NCI-H1694 treated with DMSO at 0.1 percent for 48 hours (cell line): ENCODE data around the gene TSC22D2.

Experiments used
- DNase-seq: peaks from one replicate; lab custom pipeline; 2025; lab: John Stamatoyannopoulos, UW

TSC22D2 gene

DNA sequence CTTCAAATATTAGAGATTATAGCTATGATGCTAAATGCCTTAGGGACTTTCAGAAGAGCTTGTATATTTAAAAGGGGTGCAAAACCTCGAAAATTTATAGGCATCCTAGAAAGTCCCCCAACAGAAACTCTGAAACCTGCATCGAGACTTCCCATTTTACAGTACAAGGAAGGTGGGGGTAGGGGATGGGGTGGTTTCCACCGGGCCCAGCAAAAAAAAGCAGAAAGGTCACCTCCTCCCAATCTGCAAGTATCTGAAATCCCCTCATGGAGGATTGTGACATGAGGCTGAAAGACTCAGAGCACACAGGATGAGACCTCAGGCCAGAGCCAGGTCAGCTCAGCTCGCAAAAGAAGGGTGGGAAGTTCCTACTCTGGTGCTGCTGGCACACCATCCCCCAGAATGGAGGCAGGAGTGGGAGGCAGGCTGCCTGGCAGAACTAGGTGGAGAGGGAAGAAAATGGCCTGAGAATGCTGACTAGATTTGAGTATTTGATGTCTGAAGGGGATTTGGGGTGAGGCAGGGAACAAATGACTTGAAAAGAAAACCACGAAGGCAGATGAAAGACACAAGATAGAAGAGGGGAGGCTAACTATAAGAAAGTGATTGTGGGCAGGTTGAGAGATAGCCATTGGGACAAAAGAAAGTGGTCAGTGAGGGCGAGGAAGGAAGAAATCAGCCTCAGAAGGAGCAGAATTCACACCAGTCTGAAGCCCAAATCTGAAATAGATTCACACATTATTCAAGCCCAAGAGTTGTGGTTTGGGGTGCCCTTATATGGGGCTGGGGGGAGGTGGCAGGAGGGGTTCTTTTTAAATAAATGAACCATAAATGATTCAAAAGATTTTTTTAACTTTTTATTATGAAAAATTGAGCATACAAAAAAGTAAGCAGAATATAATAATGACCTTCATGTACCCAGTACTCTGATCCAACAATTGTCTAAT lies 22.5 kb upstream of the TSC22D2 start:
- no peak for DNase-seq

DNA sequence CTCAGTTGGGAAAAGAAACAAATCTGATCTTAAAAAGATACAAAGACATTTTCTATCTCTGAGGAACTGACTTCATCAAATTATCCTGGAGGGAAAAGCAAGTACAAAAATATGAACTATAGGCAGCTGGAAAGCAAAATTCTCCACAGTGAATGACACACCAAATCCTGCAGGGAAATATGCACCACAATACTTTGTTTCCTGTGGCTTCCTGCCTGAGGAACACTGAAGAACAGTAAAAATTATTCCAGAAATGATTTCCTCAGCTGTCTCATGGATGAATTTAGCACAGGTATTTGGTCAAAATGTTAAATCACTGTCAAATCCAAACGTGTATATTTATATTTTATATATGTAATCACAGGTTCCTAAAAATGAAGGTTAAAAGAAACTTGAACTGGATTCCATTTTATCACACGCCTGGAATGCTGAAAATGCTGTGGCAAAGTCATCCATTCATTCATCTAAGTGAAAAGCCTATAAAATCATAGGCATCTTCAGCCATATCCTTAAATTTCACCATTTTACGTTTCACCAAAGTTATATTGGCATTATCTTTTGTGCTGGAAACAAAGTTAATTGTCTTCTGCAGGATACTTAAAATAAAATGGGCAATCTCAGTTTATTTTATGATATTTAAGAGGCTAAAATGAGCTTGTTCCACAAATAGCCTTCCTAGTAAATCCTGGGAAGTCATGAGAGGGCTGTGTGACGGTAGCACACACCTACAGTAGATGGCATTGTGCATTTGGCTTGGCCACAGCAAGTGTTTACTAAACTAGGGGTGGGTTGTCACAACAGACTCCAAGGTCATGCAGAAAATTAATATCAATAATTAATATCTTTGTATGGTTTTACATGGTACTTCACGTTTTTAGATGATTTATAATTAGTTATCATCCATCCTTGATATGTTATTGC lies 19.3 kb upstream of the TSC22D2 start:
- no peak for DNase-seq

DNA sequence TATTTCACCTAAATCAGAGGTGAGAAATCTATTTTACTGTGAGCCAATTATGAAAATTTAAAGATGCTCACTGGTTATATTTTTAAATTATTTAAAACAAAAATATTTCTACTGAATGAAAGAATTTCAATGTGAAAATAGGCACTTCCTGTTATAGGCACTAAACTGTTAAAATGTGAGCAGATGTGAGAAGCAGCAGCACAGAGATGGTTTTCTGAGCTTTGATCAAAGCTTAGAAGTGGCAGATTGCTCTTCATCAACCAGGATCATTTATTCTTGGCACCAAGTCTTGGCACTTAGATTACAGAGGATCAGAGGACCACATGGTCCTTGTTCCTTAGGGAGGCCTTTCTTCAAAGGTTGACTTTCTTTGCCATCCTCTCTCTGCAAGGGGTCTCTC lies 18.0 kb upstream of the TSC22D2 start:
- DNase-seq = peak; percentile 18

DNA sequence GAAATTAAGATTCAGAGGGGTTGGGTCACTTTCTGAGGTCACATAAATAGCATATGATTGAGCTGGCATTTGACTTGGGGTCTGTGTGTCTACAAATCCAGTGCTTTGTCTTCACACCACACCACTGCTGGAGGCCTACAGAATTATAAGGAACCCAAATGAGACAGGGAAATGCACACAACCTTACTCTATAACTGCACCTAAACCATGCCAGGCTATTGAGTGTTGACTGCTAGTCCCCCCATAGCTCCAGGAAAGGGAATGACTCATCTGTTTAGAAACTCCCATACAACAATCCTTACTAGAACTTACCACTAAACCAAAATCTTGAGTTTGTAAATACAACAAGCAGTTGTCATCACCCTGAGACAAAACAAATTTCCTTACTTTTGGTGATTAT lies 16.9 kb upstream of the TSC22D2 start:
- no peak for DNase-seq

DNA sequence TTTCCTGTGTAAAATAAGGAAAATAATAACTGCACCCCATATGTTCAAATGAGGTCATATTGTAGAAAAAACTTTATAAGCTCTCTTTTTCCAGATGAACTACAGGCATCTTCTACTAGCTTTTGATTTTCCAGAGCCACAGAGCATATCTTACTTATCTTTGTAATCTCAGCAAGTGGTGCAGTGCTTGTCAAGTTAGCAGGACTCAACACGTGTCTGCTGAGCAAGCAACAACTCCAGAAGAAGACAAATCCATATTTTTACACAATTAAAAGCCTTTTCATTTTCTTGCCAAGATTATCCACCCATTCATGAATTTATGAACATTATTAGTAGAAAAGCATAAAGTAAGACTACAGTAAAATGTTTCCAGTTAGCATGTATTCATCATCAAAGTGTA lies 14.4 kb upstream of the TSC22D2 start:
- DNase-seq = no peak

DNA sequence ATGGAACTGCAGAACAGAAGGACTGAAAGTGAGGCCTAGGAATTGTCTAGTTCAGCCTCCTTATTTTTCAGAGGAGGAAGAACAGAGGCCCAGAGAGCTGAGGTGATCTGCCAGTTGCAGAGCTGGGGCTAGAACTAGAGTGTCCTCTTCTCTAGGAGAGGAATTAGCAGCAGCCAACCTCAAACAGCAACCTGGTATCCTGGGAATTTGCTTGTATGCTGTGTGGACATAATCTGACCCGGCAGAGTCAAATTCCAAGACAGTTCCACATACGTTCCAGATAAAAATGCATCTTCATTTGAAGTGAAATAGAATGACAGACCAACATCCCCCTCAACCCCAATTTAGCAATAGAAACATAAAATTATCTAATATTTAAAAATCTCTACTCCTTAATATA lies 13.5 kb upstream of the TSC22D2 start:
- DNase-seq = no peak

DNA sequence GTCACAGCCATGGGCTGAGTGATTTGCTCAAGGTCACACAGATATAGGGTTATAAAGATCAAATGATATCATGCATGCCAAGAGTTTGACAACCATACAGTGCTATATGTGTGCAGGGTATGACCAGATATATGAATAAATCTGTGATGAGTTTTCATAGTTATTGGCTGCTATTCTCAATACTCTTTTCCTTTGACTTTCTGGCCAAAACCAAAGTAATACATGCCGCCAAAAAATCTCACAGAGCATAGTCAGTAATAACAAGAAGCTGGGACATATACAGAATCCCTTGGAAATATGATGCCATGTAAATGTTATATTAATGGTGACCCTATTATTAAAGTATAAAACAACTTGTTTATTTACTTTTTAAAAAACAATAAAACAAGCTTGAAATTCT lies 11.6 kb upstream of the TSC22D2 start:
- DNase-seq = no peak

DNA sequence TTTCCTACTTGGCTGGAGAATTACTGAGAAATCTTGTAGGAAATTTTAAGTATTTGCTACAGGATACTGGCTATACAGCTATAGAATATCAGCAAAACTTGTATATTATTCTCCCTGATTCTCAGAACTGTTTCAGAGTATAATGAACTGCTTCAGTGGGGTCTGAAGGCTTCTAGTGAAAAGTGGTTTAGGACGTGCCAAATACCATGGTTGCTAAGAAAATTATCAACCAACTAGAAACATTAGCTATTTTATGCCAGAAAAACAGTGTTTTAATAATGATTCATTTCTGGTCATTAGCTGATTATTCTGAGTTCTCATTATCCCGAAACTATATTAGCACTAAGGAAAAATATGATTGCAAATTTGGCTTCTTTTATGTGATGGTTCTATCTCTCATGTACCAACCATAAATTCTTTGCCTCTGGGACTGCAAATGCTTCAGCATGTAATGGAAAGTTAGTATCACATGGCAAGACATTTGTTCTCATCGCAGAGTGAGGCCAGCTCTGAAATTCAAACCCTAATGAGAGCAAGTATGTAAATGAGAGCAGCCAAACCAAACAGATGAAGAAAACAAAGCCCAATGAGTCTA lies 11.0 kb upstream of the TSC22D2 start:
- DNase-seq = no peak

DNA sequence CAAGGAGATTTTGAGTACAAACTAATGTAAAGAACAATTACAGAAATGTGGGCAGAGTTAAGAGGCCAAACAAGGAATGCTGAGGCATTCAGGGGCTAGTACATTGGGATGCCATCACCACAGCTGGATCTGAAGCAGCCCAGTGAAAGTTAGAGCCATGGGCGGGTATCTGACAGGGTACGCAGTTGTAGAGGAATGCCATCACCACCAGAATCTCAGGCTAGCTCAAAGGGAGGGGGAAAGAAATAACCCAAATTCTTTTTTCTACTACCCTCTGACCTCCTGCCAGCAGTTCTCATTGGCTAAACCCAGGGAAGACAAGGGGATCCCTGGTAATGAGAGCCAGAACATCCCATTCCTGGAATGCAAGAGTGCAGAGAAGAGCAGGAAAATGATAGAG lies 9.0 kb upstream of the TSC22D2 start:
- no peak for DNase-seq

DNA sequence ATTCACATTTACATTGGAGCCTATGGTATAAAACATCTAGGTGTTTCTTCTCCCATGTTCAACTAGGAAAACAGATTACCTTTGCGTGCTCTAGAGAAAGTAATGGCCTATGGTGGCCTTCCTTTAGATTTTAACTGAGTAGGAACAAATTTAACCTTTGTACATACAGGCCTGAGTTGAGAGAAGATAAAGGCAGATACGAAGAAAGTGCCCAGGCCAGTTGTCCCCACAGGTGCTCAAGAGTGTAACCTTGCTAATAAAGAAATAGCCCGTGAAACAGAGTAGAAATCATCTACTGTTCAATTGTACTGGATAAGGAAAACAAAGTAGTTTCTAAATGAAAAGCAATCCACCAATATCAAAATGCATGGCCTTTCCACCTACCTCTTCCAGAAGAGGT lies 6.8 kb upstream of the TSC22D2 start:
- DNase-seq = no peak

DNA sequence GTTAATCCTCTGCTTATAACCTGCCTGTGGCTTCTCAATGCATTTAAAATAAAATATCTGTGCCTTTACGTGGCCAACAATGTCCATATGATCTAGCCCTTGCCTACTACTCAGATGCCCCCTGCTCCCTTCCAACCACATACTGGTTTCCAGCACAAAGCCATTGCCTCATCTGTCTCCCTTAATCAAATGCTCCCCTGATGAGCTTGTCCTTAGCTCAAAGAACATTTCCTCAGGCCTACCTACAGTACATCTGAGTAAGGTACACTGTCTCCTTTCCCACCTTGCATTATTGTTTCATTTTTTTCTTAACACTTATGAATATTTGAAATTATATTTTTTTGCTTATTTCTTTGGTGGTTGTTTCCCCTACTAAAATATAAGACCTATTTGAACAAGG lies 5.9 kb upstream of the TSC22D2 start:
- no peak for DNase-seq

DNA sequence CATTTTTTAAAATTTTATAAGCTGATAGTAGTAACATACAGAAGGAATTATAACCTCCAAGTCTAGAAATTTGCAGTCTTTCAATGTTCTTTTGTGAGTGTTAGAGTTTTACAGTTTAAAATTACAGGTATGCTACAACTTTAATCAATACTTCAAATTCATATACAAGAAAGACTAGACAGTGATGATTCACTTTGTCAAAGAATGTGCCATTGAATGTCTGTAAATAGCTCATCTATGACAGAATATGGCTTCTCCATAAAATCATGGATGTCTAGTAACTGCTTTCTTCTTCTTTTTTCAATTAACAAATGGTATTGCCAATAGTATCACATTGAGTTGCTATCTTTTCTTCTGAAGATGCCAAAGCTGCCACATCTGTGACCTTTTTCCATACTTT lies 4.1 kb upstream of the TSC22D2 start:
- DNase-seq = no peak

DNA sequence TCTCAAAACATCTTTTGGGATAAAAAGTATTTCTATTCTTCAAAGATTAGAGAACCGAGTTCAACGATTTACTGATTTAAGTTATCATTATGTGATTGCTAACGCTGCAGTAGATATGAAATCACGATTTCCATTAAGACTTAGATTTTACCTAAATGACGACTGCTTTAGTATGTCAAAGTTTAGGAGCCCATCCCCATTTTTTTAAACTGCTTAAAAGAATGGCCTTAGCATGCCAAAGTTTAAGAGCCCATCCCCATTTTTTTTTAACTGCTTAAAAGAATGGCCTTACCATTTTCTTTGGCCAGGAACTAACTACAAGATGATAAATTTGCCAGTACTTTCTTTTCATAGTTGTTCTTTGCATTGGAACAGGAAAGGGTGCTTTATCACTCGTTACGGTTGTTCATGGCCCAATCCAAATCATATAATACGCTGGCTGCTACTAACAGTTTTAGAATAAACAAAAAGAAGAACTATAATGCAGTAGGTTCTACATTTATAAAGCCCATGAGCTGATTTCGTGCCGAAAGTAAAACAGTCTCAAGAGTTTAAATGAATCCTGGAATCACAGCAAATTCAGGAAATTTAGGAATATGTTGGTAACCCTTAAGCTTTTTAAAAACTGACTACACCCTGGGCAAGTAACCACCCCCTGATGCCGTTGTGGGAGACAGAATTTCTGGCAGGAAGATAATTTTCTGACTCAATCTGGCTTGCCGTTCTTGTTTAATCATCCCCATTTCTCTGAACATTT lies 869 bp upstream of the TSC22D2 start:
- no peak for DNase-seq

DNA sequence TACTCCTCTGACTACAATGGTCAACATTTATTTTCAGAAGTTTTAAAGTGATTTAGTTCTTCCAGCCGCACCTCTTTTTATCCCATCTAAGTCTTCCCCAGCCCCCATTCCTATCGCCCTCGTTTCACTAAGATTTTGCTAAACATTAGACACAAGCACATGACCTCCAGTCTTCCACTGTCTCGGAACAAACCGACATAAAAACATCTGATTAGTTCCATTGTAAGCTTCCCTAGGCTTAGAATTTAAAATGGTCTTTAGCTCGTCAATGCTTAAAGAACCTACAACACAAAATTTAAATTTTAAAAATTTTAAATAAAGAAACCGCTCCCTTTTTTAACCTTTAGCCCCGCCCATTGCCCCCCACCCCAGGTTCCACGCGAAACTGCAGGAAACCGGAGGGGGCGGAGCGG lies 284 bp upstream of the TSC22D2 start:
- peak; percentile 83 for DNase-seq

DNA sequence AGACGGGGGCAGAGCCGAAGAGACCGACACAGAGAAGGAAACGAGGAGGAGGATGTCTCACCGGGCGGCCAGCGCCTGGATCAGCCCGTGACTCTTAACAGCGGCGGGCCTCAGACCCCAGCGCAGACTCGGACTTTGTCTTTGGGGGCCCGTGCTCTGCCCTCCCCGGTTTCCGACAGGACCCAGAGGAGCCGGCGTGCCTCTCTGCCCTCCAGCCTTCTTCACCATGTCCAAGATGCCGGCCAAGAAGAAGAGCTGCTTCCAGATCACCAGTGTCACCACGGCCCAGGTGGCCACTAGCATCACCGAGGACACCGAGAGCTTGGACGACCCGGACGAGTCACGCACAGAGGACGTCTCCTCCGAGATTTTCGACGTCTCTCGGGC lies 1.0 kb downstream of the TSC22D2 start:
- DNase-seq = no peak

DNA sequence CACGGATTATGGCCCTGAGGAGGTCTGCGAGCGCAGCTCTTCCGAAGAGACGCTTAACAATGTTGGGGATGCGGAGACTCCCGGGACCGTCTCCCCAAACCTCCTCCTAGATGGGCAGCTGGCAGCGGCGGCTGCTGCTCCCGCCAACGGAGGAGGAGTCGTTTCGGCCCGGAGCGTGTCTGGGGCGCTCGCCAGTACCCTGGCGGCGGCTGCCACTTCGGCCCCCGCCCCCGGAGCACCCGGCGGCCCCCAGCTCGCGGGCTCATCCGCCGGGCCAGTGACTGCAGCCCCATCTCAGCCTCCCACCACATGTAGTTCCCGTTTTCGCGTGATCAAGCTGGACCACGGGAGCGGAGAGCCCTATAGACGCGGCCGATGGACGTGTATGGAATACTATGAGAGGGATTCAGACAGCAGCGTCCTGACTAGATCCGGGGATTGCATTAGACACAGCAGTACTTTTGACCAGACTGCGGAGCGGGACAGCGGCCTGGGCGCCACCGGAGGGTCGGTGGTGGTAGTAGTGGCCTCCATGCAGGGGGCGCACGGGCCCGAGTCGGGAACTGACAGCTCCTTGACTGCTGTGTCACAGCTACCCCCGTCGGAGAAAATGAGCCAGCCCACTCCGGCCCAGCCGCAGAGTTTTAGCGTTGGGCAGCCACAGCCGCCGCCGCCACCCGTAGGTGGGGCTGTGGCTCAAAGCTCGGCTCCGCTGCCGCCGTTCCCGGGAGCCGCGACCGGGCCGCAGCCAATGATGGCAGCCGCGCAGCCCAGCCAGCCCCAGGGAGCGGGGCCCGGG lies 1.6 kb downstream of the TSC22D2 start:
- peak; percentile 22 for DNase-seq

DNA sequence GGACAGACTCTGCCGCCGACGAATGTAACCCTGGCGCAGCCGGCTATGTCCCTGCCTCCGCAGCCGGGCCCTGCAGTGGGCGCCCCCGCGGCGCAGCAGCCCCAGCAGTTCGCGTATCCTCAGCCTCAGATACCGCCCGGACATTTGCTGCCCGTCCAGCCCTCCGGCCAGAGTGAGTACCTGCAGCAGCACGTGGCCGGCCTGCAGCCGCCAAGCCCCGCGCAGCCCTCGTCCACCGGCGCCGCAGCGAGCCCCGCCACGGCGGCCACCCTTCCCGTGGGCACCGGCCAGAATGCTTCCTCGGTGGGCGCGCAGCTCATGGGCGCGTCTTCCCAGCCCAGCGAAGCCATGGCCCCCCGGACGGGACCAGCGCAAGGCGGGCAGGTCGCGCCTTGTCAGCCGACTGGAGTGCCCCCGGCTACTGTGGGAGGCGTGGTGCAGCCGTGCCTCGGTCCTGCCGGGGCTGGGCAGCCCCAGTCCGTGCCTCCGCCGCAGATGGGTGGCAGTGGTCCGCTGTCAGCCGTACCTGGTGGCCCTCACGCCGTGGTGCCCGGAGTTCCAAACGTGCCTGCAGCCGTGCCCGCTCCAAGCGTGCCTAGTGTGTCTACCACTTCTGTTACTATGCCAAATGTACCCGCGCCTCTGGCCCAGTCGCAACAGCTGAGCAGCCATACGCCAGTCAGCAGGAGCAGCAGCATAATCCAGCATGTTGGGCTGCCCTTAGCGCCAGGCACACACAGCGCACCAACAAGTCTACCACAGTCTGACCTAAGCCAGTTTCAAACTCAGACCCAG lies 2.4 kb downstream of the TSC22D2 start:
- DNase-seq = peak; percentile 57

DNA sequence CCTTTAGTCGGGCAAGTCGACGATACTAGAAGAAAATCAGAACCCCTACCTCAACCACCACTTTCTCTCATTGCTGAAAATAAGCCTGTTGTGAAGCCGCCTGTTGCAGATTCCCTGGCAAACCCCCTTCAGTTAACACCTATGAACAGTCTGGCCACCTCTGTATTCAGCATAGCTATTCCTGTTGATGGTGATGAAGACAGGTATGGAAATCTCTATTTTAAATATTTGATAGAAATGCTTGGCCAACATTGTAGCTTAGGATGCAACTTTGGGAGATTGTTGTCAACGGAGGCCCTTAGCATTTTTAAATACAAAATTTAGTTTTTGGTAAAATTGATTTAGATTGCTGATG lies 3.0 kb downstream of the TSC22D2 start:
- no peak for DNase-seq

DNA sequence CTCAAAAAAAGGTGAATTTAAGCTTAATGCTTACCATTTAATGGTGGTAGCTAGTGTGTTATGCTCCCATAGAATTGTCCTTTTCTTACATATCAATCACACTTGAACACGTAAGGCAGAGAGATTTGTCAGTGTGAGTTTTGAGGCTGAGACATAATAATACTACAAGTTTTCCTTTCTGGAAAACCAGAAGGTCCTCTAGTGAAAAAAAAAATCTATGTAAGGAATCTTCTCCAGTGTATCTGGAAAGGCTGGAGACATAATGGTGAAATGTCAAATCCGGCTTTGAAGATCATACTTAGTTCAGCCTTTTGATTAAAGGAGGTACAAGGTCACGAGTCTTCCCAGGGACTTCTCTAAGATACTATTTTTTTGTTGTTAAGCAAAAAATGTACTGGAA lies 3.4 kb downstream of the TSC22D2 start:
- DNase-seq = no peak

DNA sequence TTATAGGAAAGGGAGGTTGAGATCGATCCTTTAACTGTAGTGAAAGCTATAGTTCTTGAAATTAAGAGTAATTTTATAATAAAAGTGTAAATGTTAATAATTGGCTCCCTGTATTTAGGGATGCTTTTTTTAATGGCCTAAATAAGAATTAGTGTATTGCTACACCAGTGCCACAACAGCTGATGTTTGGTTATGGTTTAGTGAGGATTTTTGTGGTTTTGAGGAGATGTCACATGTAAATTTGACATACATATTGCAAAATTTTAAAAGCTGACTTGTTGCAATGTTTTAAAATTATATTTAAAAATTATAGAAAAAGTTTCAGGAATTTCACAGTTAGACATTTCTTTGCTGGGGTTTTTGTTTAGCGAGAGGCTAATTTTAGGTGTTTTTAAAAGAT lies 3.9 kb downstream of the TSC22D2 start:
- no peak for DNase-seq
